GM11168 (cell line): ENCODE data around the gene ODAD2.
"Not testable (repeated sequence)": the region's sequence is repeated elsewhere in the genome, so short reads cannot be mapped to it uniquely, and the experiment has no call there.

Experiments used
- in situ Hi-C: fragments of 300-500 bp; cut with MboI; formaldehyde crosslinking; loops from one replicate; pipeline ENCODE4 v1.12.0; 2022; ENCODE audit warnings: low sequenced_read_pairs; ENCODE audit not compliant: unreplicated experiment

The ODAD2 gene

GRCh38 chr10:27981744-27982143 lies 17.1 kb downstream of the ODAD2 start:
- in situ Hi-C loops = no loop called here

- in situ Hi-C loops = not testable (repeated sequence)
Observed at GRCh38 chr10:27970795-27971194, 28.1 kb downstream of the ODAD2 start.

- in situ Hi-C loops = loop anchor here (10.0 kb wide), 1 partner anchor 685 kb away; no protein-coding TSS in a partner anchor
Observed at GRCh38 chr10:27969931-27970330, 28.9 kb downstream of the ODAD2 start.

GRCh38 chr10:27959093-27959715 lies 39.7 kb downstream of the ODAD2 start:
- in situ Hi-C loops = no loop called here

GRCh38 chr10:27958383-27958782 lies 40.5 kb downstream of the ODAD2 start:
- in situ Hi-C loops = not testable (repeated sequence)

GRCh38 chr10:27950242-27950564 lies 48.7 kb downstream of the ODAD2 start:
- in situ Hi-C loops = no loop called here

- in situ Hi-C loops = no loop called here
Observed at GRCh38 chr10:27949528-27950241, 49.2 kb downstream of the ODAD2 start.

GRCh38 chr10:27948186-27948585 lies 50.7 kb downstream of the ODAD2 start:
- in situ Hi-C loops = no loop called here

- in situ Hi-C loops = no loop called here
Observed at GRCh38 chr10:27947540-27947939, 51.3 kb downstream of the ODAD2 start.

- in situ Hi-C loops = no loop called here
Observed at GRCh38 chr10:27944005-27944404, 54.9 kb downstream of the ODAD2 start.

GRCh38 chr10:27914888-27915287 lies 84.0 kb downstream of the ODAD2 start:
- in situ Hi-C loops = no loop called here

GRCh38 chr10:27912231-27912630 lies 86.6 kb downstream of the ODAD2 start:
- in situ Hi-C loops = no loop called here

GRCh38 chr10:27911539-27911938 lies 87.3 kb downstream of the ODAD2 start:
- in situ Hi-C loops = no loop called here

GRCh38 chr10:27911011-27911410 lies 87.9 kb downstream of the ODAD2 start:
- in situ Hi-C loops = no loop called here

- in situ Hi-C loops = no loop called here
Observed at GRCh38 chr10:27908231-27908630, 90.6 kb downstream of the ODAD2 start.

GRCh38 chr10:27899485-27899884 lies 99.4 kb downstream of the ODAD2 start:
- in situ Hi-C loops = not testable (repeated sequence)

- in situ Hi-C loops = no loop called here
Observed at GRCh38 chr10:27899058-27899457, 99.8 kb downstream of the ODAD2 start.

GRCh38 chr10:27893358-27893954 lies 105.4 kb downstream of the ODAD2 start:
- in situ Hi-C loops = no loop called here

GRCh38 chr10:27890971-27891370 lies 107.9 kb downstream of the ODAD2 start:
- in situ Hi-C loops = no loop called here

GRCh38 chr10:27889518-27889917 lies 109.4 kb downstream of the ODAD2 start:
- in situ Hi-C loops = no loop called here

- in situ Hi-C loops = no loop called here
Observed at GRCh38 chr10:27884185-27884641, 114.7 kb downstream of the ODAD2 start.

GRCh38 chr10:27878281-27878680 lies 120.6 kb downstream of the ODAD2 start:
- in situ Hi-C loops = no loop called here
